ENCODE data around the gene DOCK1.

The DOCK1 gene

DNA sequence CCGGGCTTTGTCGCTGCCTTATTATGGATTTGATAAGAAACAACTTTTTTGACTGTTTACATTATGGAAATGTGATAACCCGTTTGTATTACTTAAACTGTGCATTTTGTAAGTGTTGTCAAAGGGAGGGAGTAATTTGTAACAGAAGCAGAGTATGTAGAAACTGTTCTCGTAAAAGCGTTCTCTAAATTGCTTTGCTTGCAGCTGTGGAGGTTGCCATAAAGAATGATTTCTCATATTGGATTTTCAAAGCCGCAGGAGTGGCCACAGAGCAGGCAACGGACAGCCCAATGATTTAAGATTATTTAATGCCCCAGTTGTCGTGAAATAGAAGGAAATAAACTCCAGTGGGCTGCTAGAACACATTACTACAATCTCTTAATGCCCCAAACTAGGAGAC lies 405.2 kb downstream of the DOCK1 start:
- WGBS, 2 donors (ENCODE audit: extremely low coverage in 2 of 2, insufficient read length in 2 of 2, insufficient replicate concordance in 1 of 2), result no CpG with 5 or more reads among the region's 8 CpGs
- Histone ChIP-seq H4K8ac (ENCODE audit: low read depth, low read length) (no peak overlapping the region), H3K9me3 (replicated peaks in 1 of 2; ENCODE audit: control insufficient read depth in 2 of 2, insufficient read depth in 1 of 2, low read depth in 1 of 2, low read length in 2 of 2) (no peaks in the 10 kb centered on the region), H2BK5ac (ENCODE audit: low read length) (no peak overlapping the region), H3K14ac (ENCODE audit: low read length) (no peak overlapping the region), H3K4me2 (ENCODE audit: insufficient read depth, low read length, poor library complexity, severe bottlenecking) (no peak overlapping the region), H2AFZ (ENCODE audit: low read length) (no peak overlapping the region), H3K4ac (ENCODE audit: low read length) (no peak overlapping the region), H3K9ac (ENCODE audit: low read depth, low read length, poor library complexity) (no peak overlapping the region), H3K36me3 (replicated peaks in 1 of 2; ENCODE audit: control insufficient read depth in 2 of 2, insufficient read depth in 2 of 2, low read length in 2 of 2) (no peaks in the 10 kb centered on the region), H3K4me3 (ENCODE audit: low read length in 2 of 2) (no peak overlapping the region), H3K79me1 (ENCODE audit: low read depth, low read length) (peaks cover 2% of the 10 kb centered on the region), H2BK15ac (ENCODE audit: low read length) (no peak overlapping the region), H2BK120ac (ENCODE audit: low read depth, low read length) (no peak overlapping the region), H3K27ac (replicated peaks; ENCODE audit: low read length) (no peak overlapping the region), H3K23ac (ENCODE audit: low read depth, low read length, poor library complexity) (no peak overlapping the region), H2BK12ac (ENCODE audit: low read length) (no peak overlapping the region), H3K4me1 (ENCODE audit: control insufficient read depth in 2 of 2, insufficient read depth in 1 of 2, low read depth in 1 of 2, low read length in 2 of 2) (peaks cover 1 to 5% of the 10 kb centered on the region in 2 donors), H2AK5ac (ENCODE audit: low read depth, low read length) (no peak overlapping the region), H3K27me3 (ENCODE audit: control insufficient read depth in 3 of 3, insufficient read depth in 3 of 3, low read depth in 1 of 3, low read length in 3 of 3) (no peaks in the 10 kb centered on the region), H3K18ac (ENCODE audit: low read length) (no peak overlapping the region), H4K91ac (ENCODE audit: low read depth, low read length, poor library complexity) (no peak overlapping the region)
- no peak for DNase-seq (ENCODE audit: low spot score)

DNA sequence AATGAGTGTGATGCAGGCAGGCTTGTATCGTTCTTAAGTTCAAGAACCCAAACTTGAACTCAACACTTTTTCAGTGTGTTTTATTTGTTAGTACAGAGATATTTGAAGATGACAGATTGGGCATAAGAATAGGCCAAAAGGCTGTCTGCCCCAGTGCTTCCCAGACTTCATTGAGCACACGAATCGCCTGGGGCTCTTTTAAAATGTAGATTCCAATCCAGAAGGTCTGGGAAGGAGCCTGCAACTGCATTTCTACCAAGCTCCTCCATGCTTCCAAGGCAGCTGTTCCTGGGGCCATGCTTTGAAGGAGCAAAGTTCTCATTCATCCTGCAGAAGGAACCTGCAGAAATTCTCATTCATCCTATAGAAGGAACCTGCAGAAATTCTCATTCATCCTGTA lies 405.7 kb downstream of the DOCK1 start:
- H2BK5ac ChIP-seq (ENCODE audit: low read length), result no peak overlapping the region
- H3K9ac ChIP-seq (ENCODE audit: low read depth, low read length, poor library complexity), result no peak overlapping the region
- no peak overlapping the region for H4K91ac ChIP-seq (ENCODE audit: low read depth, low read length, poor library complexity)
- no peak overlapping the region for H4K8ac ChIP-seq (ENCODE audit: low read depth, low read length)
- no peaks in the 10 kb centered on the region for H3K9me3 ChIP-seq (replicated peaks in 1 of 2; ENCODE audit: control insufficient read depth in 2 of 2, insufficient read depth in 1 of 2, low read depth in 1 of 2, low read length in 2 of 2)
- H2AK5ac ChIP-seq (ENCODE audit: low read depth, low read length), result no peak overlapping the region
- no peak overlapping the region for H3K4me2 ChIP-seq (ENCODE audit: insufficient read depth, low read length, poor library complexity, severe bottlenecking)
- DNase-seq (ENCODE audit: low spot score), result no peak
- H2AFZ ChIP-seq (ENCODE audit: low read length), result no peak overlapping the region
- no peak overlapping the region for H3K14ac ChIP-seq (ENCODE audit: low read length)
- H3K27me3 ChIP-seq (ENCODE audit: control insufficient read depth in 3 of 3, insufficient read depth in 3 of 3, low read depth in 1 of 3, low read length in 3 of 3), result no peaks in the 10 kb centered on the region
- no peaks in the 10 kb centered on the region for H3K36me3 ChIP-seq (replicated peaks in 1 of 2; ENCODE audit: control insufficient read depth in 2 of 2, insufficient read depth in 2 of 2, low read length in 2 of 2)
- H3K4me3 ChIP-seq (ENCODE audit: low read length in 2 of 2), result no peak overlapping the region
- no peak overlapping the region for H2BK12ac ChIP-seq (ENCODE audit: low read length)
- no peak overlapping the region for H3K4ac ChIP-seq (ENCODE audit: low read length)
- no CpG with 5 or more reads among the region's 3 CpGs for WGBS, 2 donors (ENCODE audit: extremely low coverage in 2 of 2, insufficient read length in 2 of 2, insufficient replicate concordance in 1 of 2)
- H3K79me1 ChIP-seq (ENCODE audit: low read depth, low read length), result peaks cover 2% of the 10 kb centered on the region
- H3K18ac ChIP-seq (ENCODE audit: low read length), result no peak overlapping the region
- H2BK15ac ChIP-seq (ENCODE audit: low read length), result no peak overlapping the region
- no peak overlapping the region for H3K23ac ChIP-seq (ENCODE audit: low read depth, low read length, poor library complexity)
- no peak overlapping the region for H3K27ac ChIP-seq (replicated peaks; ENCODE audit: low read length)
- no peak overlapping the region for H2BK120ac ChIP-seq (ENCODE audit: low read depth, low read length)
- peaks cover 1 to 5% of the 10 kb centered on the region in 2 donors for H3K4me1 ChIP-seq (ENCODE audit: control insufficient read depth in 2 of 2, insufficient read depth in 1 of 2, low read depth in 1 of 2, low read length in 2 of 2)

DNA sequence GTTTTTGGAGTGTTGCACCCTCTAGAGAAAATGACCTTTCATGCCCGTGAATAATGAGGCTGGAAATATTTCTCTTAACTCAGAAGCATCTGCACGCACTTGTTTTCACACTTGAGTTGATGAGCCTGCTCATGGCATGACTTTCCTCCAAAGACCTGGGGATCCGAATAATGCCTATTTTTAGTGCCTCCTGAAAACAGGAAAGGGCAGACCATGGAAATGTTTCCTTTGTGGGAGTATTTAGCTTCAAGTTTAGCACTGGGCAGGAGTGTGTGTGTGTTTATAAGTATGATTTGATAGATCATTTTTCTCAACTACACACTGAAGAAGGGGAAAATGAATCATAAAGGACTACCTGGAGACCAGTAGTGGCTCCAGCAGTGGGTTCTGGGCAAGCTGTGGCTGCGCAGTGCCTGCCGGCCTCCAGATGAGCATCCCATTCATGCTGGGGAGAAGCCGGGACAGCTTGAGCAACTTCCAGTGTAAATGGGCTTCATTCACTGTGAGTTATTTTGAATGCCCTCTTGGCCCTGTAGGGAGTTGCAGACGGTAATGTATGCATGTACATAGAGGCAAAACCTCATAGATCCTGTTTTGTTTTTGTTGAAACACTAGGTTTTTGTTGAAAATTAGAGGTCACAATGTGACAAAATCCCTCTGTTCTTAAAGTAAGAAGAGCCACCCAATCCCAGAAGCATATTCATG lies 408.9 kb downstream of the DOCK1 start:
- Histone ChIP-seq H3K79me1 (ENCODE audit: low read depth, low read length) (peaks cover 2% of the 10 kb centered on the region), H3K23ac (ENCODE audit: low read depth, low read length, poor library complexity) (no peak overlapping the region), H3K27ac (replicated peaks; ENCODE audit: low read length) (no peak overlapping the region), H2AK5ac (ENCODE audit: low read depth, low read length) (no peak overlapping the region), H3K4me2 (ENCODE audit: insufficient read depth, low read length, poor library complexity, severe bottlenecking) (no peak overlapping the region), H3K9me3 (replicated peaks in 1 of 2; ENCODE audit: control insufficient read depth in 2 of 2, insufficient read depth in 1 of 2, low read depth in 1 of 2, low read length in 2 of 2) (no peaks in the 10 kb centered on the region), H3K4ac (ENCODE audit: low read length) (no peak overlapping the region), H2BK120ac (ENCODE audit: low read depth, low read length) (no peak overlapping the region), H2BK15ac (ENCODE audit: low read length) (no peak overlapping the region), H2AFZ (ENCODE audit: low read length) (no peak overlapping the region), H2BK5ac (ENCODE audit: low read length) (no peak overlapping the region), H3K18ac (ENCODE audit: low read length) (no peak overlapping the region), H3K9ac (ENCODE audit: low read depth, low read length, poor library complexity) (no peak overlapping the region), H3K4me1 (ENCODE audit: control insufficient read depth in 2 of 2, insufficient read depth in 1 of 2, low read depth in 1 of 2, low read length in 2 of 2) (peaks cover 1 to 5% of the 10 kb centered on the region in 2 donors), H2BK12ac (ENCODE audit: low read length) (no peak overlapping the region), H4K91ac (ENCODE audit: low read depth, low read length, poor library complexity) (no peak overlapping the region), H3K4me3 (ENCODE audit: low read length in 2 of 2) (no peak overlapping the region), H3K27me3 (ENCODE audit: control insufficient read depth in 3 of 3, insufficient read depth in 3 of 3, low read depth in 1 of 3, low read length in 3 of 3) (no peaks in the 10 kb centered on the region), H3K14ac (ENCODE audit: low read length) (no peak overlapping the region), H4K8ac (ENCODE audit: low read depth, low read length) (no peak overlapping the region), H3K36me3 (replicated peaks in 1 of 2; ENCODE audit: control insufficient read depth in 2 of 2, insufficient read depth in 2 of 2, low read length in 2 of 2) (no peaks in the 10 kb centered on the region)
- no CpG with 5 or more reads among the region's 7 CpGs for WGBS, 2 donors (ENCODE audit: extremely low coverage in 2 of 2, insufficient read length in 2 of 2, insufficient replicate concordance in 1 of 2)
- no peak for DNase-seq (ENCODE audit: low spot score)

DNA sequence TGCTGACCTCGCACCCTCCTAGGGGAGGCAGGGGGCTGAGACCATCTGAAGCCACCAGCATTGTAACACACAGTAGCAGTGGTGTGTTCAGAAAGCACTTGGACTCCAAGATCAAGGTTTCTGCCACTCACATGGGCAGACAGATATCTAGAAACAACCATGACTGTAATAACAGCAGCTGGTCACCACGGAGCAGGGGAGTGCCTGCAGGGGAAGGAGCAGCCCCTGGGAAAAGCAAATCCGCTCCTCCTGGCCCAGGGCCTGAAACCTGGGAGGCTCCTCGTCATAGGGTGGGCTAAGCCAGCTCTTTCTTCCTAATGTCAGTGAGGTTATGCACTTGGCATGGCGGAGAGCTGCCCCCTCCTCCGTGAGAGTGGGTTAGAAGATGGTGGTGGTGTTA lies 409.6 kb downstream of the DOCK1 start:
- H3K4me3 ChIP-seq (ENCODE audit: low read length in 2 of 2), result no peak overlapping the region

More for the DNA sequence above, 409.6 kb downstream of the DOCK1 start:
- Histone ChIP-seq H4K91ac (ENCODE audit: low read depth, low read length, poor library complexity) (no peak overlapping the region), H2BK120ac (ENCODE audit: low read depth, low read length) (no peak overlapping the region), H3K9ac (ENCODE audit: low read depth, low read length, poor library complexity) (no peak overlapping the region), H2BK5ac (ENCODE audit: low read length) (no peak overlapping the region), H3K4ac (ENCODE audit: low read length) (no peak overlapping the region), H2BK15ac (ENCODE audit: low read length) (no peak overlapping the region), H4K8ac (ENCODE audit: low read depth, low read length) (no peak overlapping the region), H3K36me3 (replicated peaks in 1 of 2; ENCODE audit: control insufficient read depth in 2 of 2, insufficient read depth in 2 of 2, low read length in 2 of 2) (no peaks in the 10 kb centered on the region), H3K9me3 (replicated peaks in 1 of 2; ENCODE audit: control insufficient read depth in 2 of 2, insufficient read depth in 1 of 2, low read depth in 1 of 2, low read length in 2 of 2) (no peaks in the 10 kb centered on the region), H3K14ac (ENCODE audit: low read length) (no peak overlapping the region), H3K4me1 (ENCODE audit: control insufficient read depth in 2 of 2, insufficient read depth in 1 of 2, low read depth in 1 of 2, low read length in 2 of 2) (peaks cover 1 to 5% of the 10 kb centered on the region in 2 donors), H2AK5ac (ENCODE audit: low read depth, low read length) (no peak overlapping the region), H3K23ac (ENCODE audit: low read depth, low read length, poor library complexity) (no peak overlapping the region), H3K27me3 (ENCODE audit: control insufficient read depth in 3 of 3, insufficient read depth in 3 of 3, low read depth in 1 of 3, low read length in 3 of 3) (no peaks in the 10 kb centered on the region), H3K4me2 (ENCODE audit: insufficient read depth, low read length, poor library complexity, severe bottlenecking) (no peak overlapping the region), H2BK12ac (ENCODE audit: low read length) (no peak overlapping the region), H3K27ac (replicated peaks; ENCODE audit: low read length) (no peak overlapping the region), H2AFZ (ENCODE audit: low read length) (no peak overlapping the region), H3K79me1 (ENCODE audit: low read depth, low read length) (peaks cover 2% of the 10 kb centered on the region), H3K18ac (ENCODE audit: low read length) (no peak overlapping the region)
- DNase-seq (ENCODE audit: low spot score), result no peak
- no CpG with 5 or more reads among the region's 6 CpGs for WGBS, 2 donors (ENCODE audit: extremely low coverage in 2 of 2, insufficient read length in 2 of 2, insufficient replicate concordance in 1 of 2)

Data from neuronal stem cell (in vitro differentiated cells).